ENCODE results near the gene UROS. TPM values are rescaled to one million over a fixed set of nuclear protein-coding genes. Genes with fewer than 3 reads are reported as not detected.

The UROS gene
- polyA plus RNA-seq, 10 donors, result 43.6 to 61.3 (median 55.9) TPM

DNA sequence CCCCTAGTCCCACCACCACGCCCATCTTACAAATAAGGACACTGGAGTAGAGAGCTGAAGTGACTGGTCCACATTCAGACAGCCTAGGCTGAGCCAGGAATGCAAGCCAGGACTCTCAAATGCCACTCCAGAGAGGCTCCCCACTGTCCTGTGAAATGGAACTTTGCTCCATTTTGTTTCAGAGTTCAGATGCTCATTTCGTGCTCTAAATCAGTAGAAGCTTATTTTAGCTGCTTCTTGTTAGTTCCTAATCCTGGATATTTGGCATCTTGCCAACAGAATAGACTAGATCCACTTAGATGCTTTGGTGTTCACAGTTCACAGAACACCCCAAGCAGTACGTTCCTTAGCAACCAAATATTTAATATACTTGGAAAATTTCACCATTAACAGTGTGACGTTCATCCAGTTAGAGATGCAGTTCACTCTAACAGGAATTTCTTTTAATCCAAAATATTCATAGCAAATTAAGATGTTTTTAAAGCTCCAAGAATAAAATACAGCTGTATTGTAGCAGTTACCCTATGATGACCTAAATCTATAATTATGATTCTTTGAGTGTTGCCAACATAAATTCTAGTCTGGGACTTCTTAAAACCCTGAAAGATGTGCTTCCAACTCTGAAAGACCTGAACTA lies 54.7 kb downstream of the UROS start:
- DNase-seq, result peak; percentile 47 to 87 (median 77)

GRCh38 chr10:125766511-125766910 lies 56.5 kb downstream of the UROS start:
- no peak for DNase-seq

GRCh38 chr10:125765835-125766234 lies 57.2 kb downstream of the UROS start:
- DNase-seq, result no peak

DNA sequence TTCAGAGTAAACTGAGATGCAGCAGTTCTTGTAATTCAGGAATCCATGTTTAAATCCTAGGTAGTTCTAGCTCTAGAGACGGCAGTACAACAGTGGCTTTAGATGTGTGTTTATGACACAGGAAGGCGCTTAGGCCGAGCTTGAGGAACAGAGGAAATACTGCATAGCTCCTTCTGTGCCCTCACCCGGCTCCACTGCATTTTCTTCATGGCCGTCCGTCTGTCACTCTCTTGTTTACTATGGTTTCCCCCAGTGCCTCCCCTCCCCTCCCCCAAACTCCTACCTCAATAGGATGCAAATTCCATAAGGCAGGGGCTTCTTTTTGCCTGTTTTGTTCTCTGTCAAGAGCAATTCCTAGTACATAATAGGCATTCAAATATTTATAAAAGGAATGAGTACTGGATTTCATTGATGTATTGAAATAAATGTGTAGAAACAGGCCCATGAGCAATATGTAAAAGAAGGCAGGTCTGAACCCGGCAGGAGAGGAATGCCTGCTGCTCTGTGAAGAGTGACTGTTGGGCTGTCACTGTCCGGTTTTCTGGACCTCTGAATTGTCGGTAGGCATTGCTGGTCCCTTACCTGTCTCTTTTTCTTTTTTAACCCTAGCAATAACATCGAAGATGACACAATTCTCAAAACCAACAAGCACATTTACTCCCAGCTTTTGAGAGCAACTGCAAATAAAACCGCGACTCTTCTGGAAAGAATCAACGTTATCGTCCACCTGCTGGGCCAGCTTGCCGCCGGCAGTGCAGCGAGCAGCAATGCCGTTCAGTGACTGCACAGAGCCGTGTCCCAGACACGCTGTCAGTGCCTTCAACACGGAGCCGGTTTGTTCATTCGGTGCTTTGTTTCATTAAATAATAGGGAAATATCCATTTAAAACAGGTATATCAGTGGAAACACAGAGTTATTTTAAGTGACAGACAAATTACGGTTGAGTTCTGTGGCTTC lies 60.1 kb downstream of the UROS start:
- no peak for DNase-seq

- no peak for DNase-seq
Observed at GRCh38 chr10:125761961-125762360, 61.1 kb downstream of the UROS start.

- DNase-seq, result no peak
Observed at GRCh38 chr10:125757742-125758141, 65.3 kb downstream of the UROS start.

DNA sequence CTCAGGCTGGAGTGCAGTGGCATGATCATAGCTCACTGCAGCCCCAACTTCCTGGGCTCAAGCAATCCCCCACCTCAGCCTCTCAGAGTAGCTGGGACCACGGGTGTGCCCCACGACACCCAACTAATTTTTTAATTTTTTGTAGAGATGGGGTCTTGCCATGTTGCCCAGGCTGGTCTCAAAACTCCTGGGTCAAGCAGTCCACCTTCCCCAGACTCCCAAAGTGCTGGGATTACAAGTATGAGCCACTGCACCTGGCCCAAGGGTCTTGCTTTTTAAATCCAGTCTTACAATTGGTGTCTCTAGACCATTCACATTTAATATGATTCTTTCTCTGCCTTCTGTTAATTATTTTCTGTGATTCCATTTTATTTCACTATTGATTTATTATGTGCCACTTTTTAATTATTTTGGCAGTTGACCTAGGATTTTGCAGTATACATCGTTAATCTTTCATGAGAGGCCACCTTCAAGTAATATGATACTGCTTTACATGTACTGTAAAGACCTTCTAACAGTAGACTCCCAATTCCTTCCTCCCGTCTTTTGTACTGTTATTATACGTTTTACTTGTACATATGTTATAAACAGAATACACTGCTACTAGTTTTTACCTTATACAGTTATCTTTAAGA lies 66.1 kb downstream of the UROS start:
- DNase-seq, result no peak

DNA sequence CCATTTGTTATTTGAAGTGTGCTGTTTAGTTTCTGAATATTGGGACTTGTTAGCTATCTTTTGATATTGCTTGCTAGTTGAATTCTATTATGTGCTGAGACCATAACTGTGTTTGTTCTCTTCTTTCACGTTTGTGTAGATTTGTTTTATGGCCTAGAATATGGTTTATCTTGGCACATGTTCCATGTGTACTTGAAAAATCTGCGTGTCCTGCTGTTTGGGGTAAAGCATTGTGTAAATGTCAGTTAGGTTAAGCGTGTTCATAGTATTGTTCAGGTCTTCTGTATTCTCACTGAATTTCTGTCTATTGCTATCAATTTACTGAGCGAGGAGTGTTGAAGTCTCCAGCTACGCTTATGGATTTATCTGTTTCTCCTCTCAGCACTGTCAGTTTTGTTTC lies 66.9 kb downstream of the UROS start:
- no peak for DNase-seq

DNA sequence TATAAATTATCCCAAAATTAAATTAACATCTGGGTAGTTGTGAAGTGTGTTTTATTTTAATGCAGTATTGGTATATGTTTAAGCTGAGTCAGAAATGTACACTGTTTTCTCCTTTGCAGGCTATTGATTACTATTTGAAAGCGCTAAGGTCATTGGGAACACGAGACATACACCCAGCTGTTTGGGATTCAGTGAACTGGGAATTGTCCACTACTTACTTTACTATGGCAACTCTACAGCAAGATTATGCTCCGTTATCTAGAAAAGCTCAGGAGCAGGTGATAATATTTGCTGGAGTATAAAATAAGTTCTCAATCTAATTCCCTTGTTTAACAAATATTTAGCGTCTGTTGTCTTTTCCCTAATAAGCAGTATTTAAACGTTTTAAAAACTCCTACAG lies 75.6 kb downstream of the UROS start:
- no peak for DNase-seq

DNA sequence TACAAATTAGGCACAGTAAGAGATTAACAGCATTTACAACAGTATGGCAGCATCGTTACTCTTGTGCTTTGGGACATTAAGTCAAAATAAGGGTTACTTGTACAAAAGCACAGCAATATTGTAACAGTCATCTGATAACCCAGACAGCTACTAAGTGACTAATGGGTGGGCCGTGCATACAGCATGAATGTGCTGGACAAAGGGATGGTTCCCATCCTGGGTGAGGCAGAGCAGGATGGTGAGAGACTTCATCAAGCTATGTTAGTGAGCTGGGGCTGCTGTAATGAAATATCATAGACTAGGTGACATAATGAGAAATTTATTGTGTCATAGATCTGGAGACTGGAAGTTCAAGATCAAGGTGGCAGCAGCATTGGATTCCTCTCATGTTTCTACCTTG lies 78.1 kb downstream of the UROS start:
- no peak for DNase-seq

- DNase-seq, result peak in 1 of 3 donors; percentile 5
Observed at GRCh38 chr10:125742465-125742864, 80.6 kb downstream of the UROS start.

DNA sequence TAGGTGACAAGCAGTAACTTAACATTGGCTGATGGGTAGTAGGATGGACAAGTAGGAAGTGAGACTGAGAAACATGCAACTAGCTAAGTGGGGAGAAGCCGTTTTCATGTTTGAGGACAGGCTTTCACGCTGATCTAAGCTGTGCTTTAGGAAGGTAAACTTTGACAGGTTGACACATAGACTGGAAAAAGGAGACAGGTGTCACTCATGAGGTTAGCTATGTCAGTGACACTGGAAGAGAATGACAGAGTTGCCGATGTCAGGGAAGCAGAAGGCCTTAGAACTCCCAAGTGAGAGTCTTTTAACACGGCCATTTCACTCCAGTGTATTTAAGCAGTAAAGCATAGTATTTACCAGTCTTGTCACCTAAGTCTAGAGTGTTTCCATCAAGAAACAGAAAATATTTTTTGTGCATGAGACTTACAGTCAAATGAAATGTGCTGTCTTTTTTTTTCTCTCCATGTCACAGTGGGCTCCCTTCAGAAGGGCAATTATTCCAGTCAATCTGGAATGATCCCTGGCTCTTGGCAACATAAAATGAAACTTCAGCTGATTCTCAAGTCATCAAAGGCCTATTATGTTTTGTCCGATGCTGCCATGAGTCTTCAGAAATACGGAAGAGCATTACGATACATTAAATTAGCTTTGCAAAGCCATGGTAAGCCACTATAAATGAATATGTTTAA lies 82.9 kb downstream of the UROS start:
- DNase-seq, result no peak

Other genes with a start within 250 kb of the UROS start
- gene TEX36, start 140.1 kb downstream of the UROS start, polyA plus RNA-seq (ENCODE audit: insufficient read length in 10 of 10), result not detected
- 10 to 100 TPM; 13.5 to 27.4 (median 21.0) TPM for gene EDRF1, start 103.5 kb downstream of the UROS start, polyA plus RNA-seq (ENCODE audit: insufficient read length in 10 of 10)
- gene MMP21, start 47.4 kb downstream of the UROS start, polyA plus RNA-seq (ENCODE audit: insufficient read length in 10 of 10), result under 1 TPM; 0.16 to 0.56 (median 0.33) TPM
- gene BCCIP, start 288 bp upstream of the UROS start, polyA plus RNA-seq (ENCODE audit: insufficient read length in 10 of 10), result 10 to 100 TPM; 51.8 to 68.3 (median 60.1) TPM
- 10 to 100 TPM; 13.1 to 22.0 (median 18.2) TPM for gene DHX32, start 58.0 kb upstream of the UROS start, polyA plus RNA-seq (ENCODE audit: insufficient read length in 10 of 10)
- 1 to 10 TPM in 1 of 10 donors, under 1 TPM in 9; 0.27 to 2.3 (median 0.68) TPM for gene FANK1, start 73.3 kb upstream of the UROS start, polyA plus RNA-seq (ENCODE audit: insufficient read length in 10 of 10)